Measurements from ENCODE around the gene LAMTOR4. TPM values are rescaled to one million over a fixed set of nuclear protein-coding genes. Genes with fewer than 3 reads are reported as not detected.

Gene LAMTOR4
- 48.9 TPM for total RNA-seq

GRCh38 chr7:100148559-100149328, at the start of gene LAMTOR4:
TSS of gene LAMTOR4 (plus strand) at chr7:100148918. CDS start at chr7:100148973, 55 bp downstream.

GRCh38 chr7:100101016-100101862, 47.5 kb upstream of the LAMTOR4 start, which contains the start of the genes AP4M1 and MCM7:
TSS of gene AP4M1 (plus strand) at chr7:100101643. CDS start at chr7:100101715, 72 bp downstream.
TSS of gene MCM7 (minus strand) at chr7:100101397. CDS start at chr7:100101294, 103 bp downstream.

GRCh38 chr7:100119072-100119969, 29.4 kb upstream of the LAMTOR4 start, which contains the start of the genes CNPY4 and TAF6:
TSS of gene CNPY4 (plus strand) at chr7:100119634. CDS start at chr7:100119745, 111 bp downstream.
TSS of gene TAF6 (minus strand) at chr7:100119358. CDS start at chr7:100114209, 5,149 bp downstream.

GRCh38 chr7:100126931-100127865, 21.5 kb upstream of the LAMTOR4 start, which contains the start of gene MBLAC1:
TSS of gene MBLAC1 (plus strand) at chr7:100126967. CDS start at chr7:100127396, 429 bp downstream.

DNA sequence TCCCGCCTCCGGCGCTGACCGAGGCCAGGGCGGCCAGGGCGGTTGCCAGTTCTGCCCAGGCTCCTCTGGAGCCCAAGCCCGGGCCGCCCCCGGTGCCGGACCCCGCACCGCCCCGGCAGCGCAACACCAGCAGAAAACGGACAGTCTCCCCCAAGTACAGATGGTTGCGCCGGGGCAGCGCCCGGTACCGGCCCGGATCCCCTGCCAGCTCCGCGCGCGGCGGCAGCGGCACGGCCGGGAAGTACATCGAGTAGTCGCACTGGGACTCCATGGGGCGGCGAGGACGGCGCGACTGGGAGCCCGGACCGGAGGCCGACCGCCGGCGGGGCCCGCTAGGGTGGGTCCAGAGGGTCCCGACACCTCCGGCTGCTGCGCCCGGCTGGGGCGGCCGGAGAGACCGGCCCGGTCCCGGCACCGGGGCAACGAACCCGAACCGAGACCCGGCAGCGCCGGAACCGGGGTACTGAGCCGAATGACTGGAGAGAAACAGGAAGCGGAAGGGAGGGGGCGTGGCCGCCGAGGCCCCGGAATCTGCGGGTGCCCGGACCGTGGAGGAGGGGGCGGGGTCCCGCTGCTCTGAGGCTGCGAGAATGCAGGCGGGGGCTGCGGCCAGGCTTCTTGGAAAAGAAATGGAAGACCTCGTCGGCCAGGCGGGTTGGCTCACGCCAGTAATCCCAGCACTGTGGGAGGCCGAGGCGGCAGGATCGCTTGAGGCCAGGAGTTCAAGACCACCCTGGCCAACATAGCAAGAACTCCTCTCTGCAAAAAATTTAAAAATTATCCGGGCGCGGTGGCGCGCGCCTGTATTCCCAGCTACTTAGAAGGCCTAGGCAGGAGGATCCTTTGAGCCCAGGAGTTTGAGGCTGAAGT, 9.7 kb downstream of the LAMTOR4 start, which contains the start of gene TRAPPC14:
TSS of gene TRAPPC14 (minus strand) at position 495 of the 870 bp plus-strand sequence. CDS start at position 271, 224 bp downstream.

GRCh38 chr7:100177045-100178001, 28.6 kb downstream of the LAMTOR4 start, which contains the start of the genes GPC2 and STAG3:
TSS of gene GPC2 (minus strand) at chr7:100177381. CDS start at chr7:100177199, 182 bp downstream.
TSS of gene STAG3 (plus strand) at chr7:100177918. CDS start at chr7:100180557, 2,639 bp downstream.

Other genes with a start within 250 kb of the LAMTOR4 start
- gene TRIM4, start 229.4 kb upstream of the LAMTOR4 start, total RNA-seq: 12.5 TPM
- not detected for gene GJC3, start 219.3 kb upstream of the LAMTOR4 start, total RNA-seq
- not detected for gene AZGP1, start 172.9 kb upstream of the LAMTOR4 start, total RNA-seq
- 78.9 TPM for gene ZKSCAN1, start 133.3 kb upstream of the LAMTOR4 start, total RNA-seq
- 13.4 TPM for gene ZSCAN21, start 99.1 kb upstream of the LAMTOR4 start, total RNA-seq
- gene ZNF3, start 67.2 kb upstream of the LAMTOR4 start, total RNA-seq: 39.4 TPM
- gene COPS6, start 59.9 kb upstream of the LAMTOR4 start, total RNA-seq: 48.9 TPM
- 38.5 TPM for gene MCM7, start 47.5 kb upstream of the LAMTOR4 start, total RNA-seq
- 20.5 TPM for gene AP4M1, start 47.3 kb upstream of the LAMTOR4 start, total RNA-seq
- 31.4 TPM for gene TAF6, start 29.6 kb upstream of the LAMTOR4 start, total RNA-seq
- gene CNPY4, start 29.3 kb upstream of the LAMTOR4 start, total RNA-seq: 22.8 TPM
- 5.3 TPM for gene MBLAC1, start 22.0 kb upstream of the LAMTOR4 start, total RNA-seq
- gene TRAPPC14, start 9.8 kb downstream of the LAMTOR4 start, total RNA-seq: 16.8 TPM
- 3.9 TPM for gene GAL3ST4, start 19.7 kb downstream of the LAMTOR4 start, total RNA-seq
- gene GPC2, start 28.5 kb downstream of the LAMTOR4 start, total RNA-seq: 49.6 TPM
- gene STAG3, start 29.0 kb downstream of the LAMTOR4 start, total RNA-seq: 0.69 TPM
- not detected for gene PVRIG, start 71.0 kb downstream of the LAMTOR4 start, total RNA-seq
- gene SPDYE3, start 158.8 kb downstream of the LAMTOR4 start, total RNA-seq: not detected
- gene PILRB, start 209.2 kb downstream of the LAMTOR4 start, total RNA-seq: 14.5 TPM
- gene PILRA, start 224.6 kb downstream of the LAMTOR4 start, total RNA-seq: 1.2 TPM